GM12873 (cell line): ENCODE data around the gene MRRF.

Experiments
- CTCF ChIP-seq: IDR thresholded peaks from 2 replicates; pipeline ENCODE4 v1.5.1; 2012; ENCODE audit warnings: low read depth, mild to moderate bottlenecking, moderate library complexity, low read length, control low read depth; ENCODE audit not compliant: insufficient read depth; ENCODE audit errors: missing control alignments

The MRRF gene

GRCh38 chr9:122322553-122322952 is 57.9 kb downstream of the MRRF start:
- TF ChIP-seq CTCF = no peak

GRCh38 chr9:122325124-122325523 is 60.4 kb downstream of the MRRF start:
- no peak for TF ChIP-seq CTCF

- no peak for TF ChIP-seq CTCF
Measured at GRCh38 chr9:122327175-122327574, 62.5 kb downstream of the MRRF start.

GRCh38 chr9:122329597-122329996 is 64.9 kb downstream of the MRRF start:
- TF ChIP-seq CTCF = no peak

GRCh38 chr9:122331523-122331927 is 66.8 kb downstream of the MRRF start:
- no peak for TF ChIP-seq CTCF

GRCh38 chr9:122332083-122332482 is 67.4 kb downstream of the MRRF start:
- TF ChIP-seq CTCF = no peak

- no peak for TF ChIP-seq CTCF
Measured at GRCh38 chr9:122332644-122333043, 68.0 kb downstream of the MRRF start.
